Measurements from ENCODE around the gene NKAIN2.

NKAIN2 gene

GRCh38 chr6:124475176-124475575 is 671.5 kb downstream of the NKAIN2 start:
- no peak for ATAC-seq
- TF ChIP-seq CREB5 (CRISPR knock-in tag; IDR thresholded peaks at IDR 0.05; ENCODE audit: low read depth) (no peak), ZC3H10 (CRISPR knock-in tag; IDR thresholded peaks at IDR 0.05) (no peak), CSRNP3 (CRISPR knock-in tag; IDR thresholded peaks at IDR 0.05) (no peak), TCF4 (CRISPR knock-in tag; IDR thresholded peaks at IDR 0.05; ENCODE audit: borderline replicate concordance) (no peak)

- ATAC-seq, result no peak
- TF ChIP-seq POU6F1 (CRISPR knock-in tag; IDR thresholded peaks at IDR 0.05; ENCODE audit: borderline replicate concordance, low read depth) (no peak), OSR1 (CRISPR knock-in tag; IDR thresholded peaks at IDR 0.05) (no peak), ZFP30 (CRISPR knock-in tag; IDR thresholded peaks at IDR 0.05) (no peak), ZNF565 (CRISPR knock-in tag; conservative IDR thresholded peaks at IDR 0.05; ENCODE audit: low read depth) (no peak)
Observed at GRCh38 chr6:124478906-124479305, 675.2 kb downstream of the NKAIN2 start.

GRCh38 chr6:124479991-124480430 is 676.3 kb downstream of the NKAIN2 start:
- TF ChIP-seq ISL1 (CRISPR knock-in tag; IDR thresholded peaks at IDR 0.05) (peak; percentile 35; the same call in 1 of the 2 replicates), PATZ1 (CRISPR knock-in tag; IDR thresholded peaks at IDR 0.05; ENCODE audit: borderline replicate concordance) (no peak)
- ATAC-seq, result no peak

- ATAC-seq, result no peak
- TF ChIP-seq SNAI2 (CRISPR knock-in tag; IDR thresholded peaks at IDR 0.05) (no peak), ISL1 (CRISPR knock-in tag; IDR thresholded peaks at IDR 0.05) (peak; percentile 32; the same call in 1 of the 2 replicates), RARB (CRISPR knock-in tag; IDR thresholded peaks at IDR 0.05) (no peak), ZNF565 (CRISPR knock-in tag; conservative IDR thresholded peaks at IDR 0.05; ENCODE audit: low read depth) (no peak), ZNF8 (CRISPR knock-in tag; IDR thresholded peaks at IDR 0.05) (no peak), TCF4 (CRISPR knock-in tag; IDR thresholded peaks at IDR 0.05; ENCODE audit: borderline replicate concordance) (no peak)
Observed at GRCh38 chr6:124482071-124482491, 678.4 kb downstream of the NKAIN2 start.

GRCh38 chr6:124487623-124488431 is 684.2 kb downstream of the NKAIN2 start:
- no peak for TF ChIP-seq TCF4 (CRISPR knock-in tag; IDR thresholded peaks at IDR 0.05; ENCODE audit: borderline replicate concordance)
- no peak for TF ChIP-seq ZNF70 (CRISPR knock-in tag; IDR thresholded peaks at IDR 0.05)
- TF ChIP-seq ZFP3 (CRISPR knock-in tag; IDR thresholded peaks at IDR 0.05), result no peak
- peak; percentile 48; the same call in 1 of the 2 replicates for TF ChIP-seq ISL1 (CRISPR knock-in tag; IDR thresholded peaks at IDR 0.05)
- TF ChIP-seq PPARA (CRISPR knock-in tag; IDR thresholded peaks at IDR 0.05; ENCODE audit: borderline replicate concordance), result no peak
- no peak for TF ChIP-seq TSHZ2 (CRISPR knock-in tag; IDR thresholded peaks at IDR 0.05)
- TF ChIP-seq CREB5 (CRISPR knock-in tag; IDR thresholded peaks at IDR 0.05; ENCODE audit: low read depth), result no peak
- no peak for TF ChIP-seq GLIS3 (CRISPR knock-in tag; IDR thresholded peaks at IDR 0.05)
- no peak for TF ChIP-seq SNAI2 (CRISPR knock-in tag; IDR thresholded peaks at IDR 0.05)
- no peak for TF ChIP-seq ZFP30 (CRISPR knock-in tag; IDR thresholded peaks at IDR 0.05)
- peak; percentile 45; the same call in 1 of the 2 replicates for TF ChIP-seq PATZ1 (CRISPR knock-in tag; IDR thresholded peaks at IDR 0.05; ENCODE audit: borderline replicate concordance)
- TF ChIP-seq ESRRG (CRISPR knock-in tag; IDR thresholded peaks at IDR 0.05), result no peak
- peak; percentile 41; the same call in 1 of the 3 replicates for ATAC-seq
